Occipital lobe (tissue), 2 donors: ENCODE results near the gene CYP2A6. TPM values are rescaled to one million over a fixed set of nuclear protein-coding genes. Genes with fewer than 3 reads are reported as not detected.
A peak's percentile ranks its signal among the peaks of the same experiment; 100 is the strongest.
"Not testable (repeated sequence)": the region's sequence is repeated elsewhere in the genome, so short reads cannot be mapped to it uniquely, and the experiment has no call there.

Experiments used
- DNase-seq: peaks from one replicate; lab custom pipeline; 2025; lab: John Stamatoyannopoulos, UW
- total RNA-seq: library from RNA; depleted of rRNA; stranded (reverse); fragments of >200 nt; gene quantifications from one replicate; pipeline ENCODE4 v1.2.3, GENCODE V29; 2014

The CYP2A6 gene
- total RNA-seq, 1 donor from 2014 or later = not detected

DNA sequence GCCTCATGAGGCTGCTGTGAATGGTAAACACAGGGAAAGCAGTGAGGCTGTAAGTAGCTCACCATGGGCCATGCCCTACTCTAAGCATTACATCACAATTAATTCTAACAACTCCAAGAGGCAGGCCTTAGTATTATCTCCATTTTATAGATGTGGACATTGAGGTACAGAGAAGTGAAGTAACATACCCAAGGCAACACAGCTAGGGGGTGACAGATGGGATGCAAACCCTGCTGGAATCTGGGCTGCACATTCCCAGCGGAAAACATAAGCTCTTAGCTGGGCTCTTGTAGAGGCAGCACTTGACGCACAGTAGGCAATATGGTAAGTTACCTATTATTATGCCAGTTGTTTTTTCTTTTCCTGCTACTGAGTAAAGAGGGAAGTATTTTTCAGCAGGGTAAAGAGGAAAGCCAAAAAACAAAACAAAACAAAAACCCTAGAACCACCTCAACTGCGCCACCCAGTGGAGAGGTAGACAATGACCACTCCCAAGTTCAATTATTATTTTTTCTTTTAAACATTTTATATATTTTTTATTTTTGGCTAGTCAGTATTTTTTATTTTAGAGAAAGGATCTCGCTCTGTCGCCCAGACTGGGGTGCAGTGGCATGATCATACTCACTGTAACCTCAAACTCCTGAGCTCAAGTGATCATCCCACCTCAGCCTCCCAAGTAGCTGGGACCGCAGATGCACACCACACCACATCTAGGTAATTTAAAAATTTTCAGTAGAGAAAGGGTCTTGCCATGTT lies 30.6 kb downstream of the CYP2A6 start:
- DNase-seq = not testable (repeated sequence)

DNA sequence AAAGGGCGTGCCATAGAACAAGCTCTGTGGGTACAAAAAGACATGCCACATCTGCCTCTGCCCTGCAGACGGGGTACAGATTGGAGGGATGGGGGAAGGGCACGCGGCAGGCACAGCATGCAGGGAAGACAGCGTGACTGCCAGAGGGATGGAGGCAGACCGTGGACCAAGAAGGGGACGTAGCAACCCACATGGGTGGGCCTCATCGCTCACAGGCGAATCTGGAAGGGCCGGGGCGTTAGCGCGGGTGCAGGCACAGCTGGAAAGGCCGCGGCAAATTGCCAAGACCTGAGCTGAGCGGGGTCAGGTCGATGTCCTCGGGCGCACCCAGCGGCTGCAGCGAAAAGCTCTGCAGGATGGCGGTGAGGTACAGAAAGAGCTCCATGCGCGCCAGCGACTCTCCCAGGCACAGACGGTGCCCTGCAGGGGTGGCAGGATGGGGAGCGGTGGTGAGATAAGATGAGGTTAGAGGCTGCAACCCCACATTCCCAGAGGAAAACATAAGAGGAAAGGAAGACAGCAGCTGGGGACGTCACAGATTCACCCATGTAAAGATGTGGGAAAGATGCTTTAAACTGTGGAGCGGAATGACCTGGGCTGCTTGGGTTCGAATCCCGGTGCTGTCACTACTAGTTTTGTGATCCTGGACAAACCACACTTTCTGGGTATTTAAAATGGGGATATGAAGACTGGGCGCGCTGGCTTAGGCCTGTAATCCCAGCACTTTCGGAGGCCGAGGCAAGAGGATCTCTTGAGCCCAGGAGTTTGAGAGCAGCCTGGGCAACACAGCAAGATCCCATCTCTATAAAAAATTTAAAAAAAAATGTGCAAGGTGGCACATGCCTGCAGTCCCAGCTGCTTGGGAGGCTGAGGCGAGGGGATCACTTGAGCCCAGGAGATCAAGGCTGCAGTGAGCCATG lies 31.5 kb downstream of the CYP2A6 start:
- peak; percentile 28 for DNase-seq

- DNase-seq = no peak
Observed at GRCh38 chr19:40815223-40815622, 35.0 kb downstream of the CYP2A6 start.

DNA sequence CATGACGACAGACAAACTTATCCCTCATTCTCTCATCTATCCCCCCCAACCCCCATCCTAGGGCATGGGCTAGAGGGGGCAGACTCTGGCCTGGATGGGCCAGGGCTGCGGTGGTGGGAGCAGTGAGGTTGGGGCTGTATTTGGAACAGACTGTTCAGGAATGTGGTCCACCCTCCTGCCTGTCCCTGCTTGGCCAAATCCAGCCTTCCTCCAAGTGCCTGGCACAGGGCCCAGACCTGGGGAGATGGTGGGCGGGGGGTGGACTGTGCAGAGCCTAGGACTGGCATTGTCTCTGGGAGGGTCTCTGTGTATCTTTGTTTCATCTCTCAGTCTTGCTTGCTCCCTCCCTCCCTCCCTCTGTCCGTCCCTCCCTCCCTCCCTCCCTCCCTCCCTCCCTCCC lies 37.1 kb downstream of the CYP2A6 start:
- no peak for DNase-seq

GRCh38 chr19:40812571-40812970 lies 37.7 kb downstream of the CYP2A6 start:
- not testable (repeated sequence) for DNase-seq

DNA sequence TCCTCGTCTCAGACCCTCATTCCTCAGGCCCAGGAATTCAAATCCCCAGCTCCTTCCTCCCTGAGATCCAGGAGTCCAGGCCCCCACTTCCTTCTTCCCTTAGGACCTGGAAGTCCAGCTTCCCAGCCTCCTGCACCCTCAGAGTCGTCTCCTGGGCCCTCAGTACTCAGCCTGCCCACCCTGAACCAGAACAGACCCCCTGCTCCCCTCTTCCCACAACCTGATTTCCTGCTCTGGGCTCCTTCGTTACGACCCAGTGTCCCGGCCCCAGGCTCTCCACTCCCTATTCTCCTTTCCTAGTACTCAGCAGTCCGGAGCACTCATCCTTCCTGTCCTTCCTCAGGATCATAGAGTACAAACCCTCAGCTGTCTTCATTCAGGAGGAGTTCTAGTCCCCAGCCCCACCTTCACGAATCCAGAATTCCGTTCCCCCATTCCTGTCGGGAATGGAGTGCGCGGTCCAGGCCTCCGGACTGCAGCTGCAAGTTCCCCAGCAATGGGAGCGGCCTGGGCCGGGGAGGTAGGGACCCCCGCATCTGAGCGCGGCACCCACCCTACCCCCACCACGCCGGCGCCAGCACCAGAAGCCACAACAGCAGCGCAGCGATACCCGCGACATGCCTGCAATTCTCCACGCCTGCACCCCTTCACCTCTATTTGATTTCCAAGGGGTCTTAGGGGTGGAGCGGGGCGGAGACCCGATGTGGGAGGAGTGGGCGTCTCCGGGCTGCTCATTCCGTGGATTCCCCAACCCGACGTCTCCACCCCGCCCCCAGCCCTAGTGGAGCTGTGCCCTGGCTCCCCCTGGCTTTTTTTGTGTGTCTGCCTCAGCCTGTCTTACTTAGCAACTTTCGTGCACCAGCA lies 38.5 kb downstream of the CYP2A6 start:
- no peak for DNase-seq

DNA sequence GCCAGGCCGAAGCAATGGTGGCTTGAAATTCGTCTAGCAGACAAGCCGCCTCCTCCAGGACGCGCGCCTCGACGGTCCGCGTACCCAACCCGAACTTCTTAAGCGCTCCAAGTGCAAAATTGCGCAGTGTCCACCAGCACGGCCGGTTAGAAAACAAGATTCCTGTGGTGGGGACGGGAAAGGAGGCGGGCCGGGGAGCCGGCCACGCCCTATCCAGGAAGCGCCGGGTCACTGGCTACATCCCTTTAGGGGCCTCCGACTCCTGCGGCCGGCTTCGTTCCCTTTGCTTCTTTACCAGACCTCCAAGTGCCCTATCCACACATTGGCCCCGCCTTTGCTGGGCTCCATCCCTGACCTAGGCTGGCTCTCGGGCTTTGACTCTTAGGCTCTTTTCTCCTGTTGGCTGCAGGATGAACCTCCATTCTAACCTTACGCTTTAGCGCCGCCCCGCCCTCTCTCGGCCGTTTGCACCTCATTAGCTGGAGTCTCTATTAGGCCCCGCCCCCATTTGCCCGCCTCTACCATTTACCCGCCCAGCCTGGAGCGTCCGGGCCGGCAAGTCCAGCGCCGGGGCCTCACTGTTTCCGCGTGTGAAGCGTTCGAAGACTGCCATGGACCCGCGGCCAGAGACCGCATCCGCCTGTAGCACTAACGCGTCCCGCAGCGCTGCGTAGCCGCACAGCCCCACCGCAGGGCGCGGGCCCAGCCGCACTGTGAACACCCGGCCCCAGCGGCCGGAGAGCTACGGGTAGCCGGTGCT lies 39.4 kb downstream of the CYP2A6 start:
- peak; percentile 70 for DNase-seq

GRCh38 chr19:40810160-40810559 lies 40.1 kb downstream of the CYP2A6 start:
- no peak for DNase-seq

GRCh38 chr19:40809358-40810086 lies 40.7 kb downstream of the CYP2A6 start:
- no peak for DNase-seq

DNA sequence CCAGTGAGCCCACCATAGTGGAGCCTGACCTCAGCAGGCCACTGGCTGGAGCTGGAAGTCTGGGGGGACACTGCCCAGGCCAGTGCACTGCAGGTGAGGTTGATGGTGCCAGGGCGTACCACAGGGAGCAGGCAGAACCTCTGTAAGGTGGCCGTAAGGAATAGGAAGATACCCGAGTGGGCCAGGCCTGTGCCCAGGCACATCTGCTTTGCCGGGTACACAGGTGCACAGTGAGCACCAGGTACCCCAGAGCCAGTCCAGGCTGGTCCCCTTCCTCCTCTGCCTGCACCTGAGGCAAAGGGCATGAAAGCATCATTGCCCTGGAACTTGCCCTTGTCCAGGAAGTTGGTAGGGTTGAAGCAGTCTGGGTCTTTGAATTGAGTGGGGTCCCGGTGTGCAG lies 41.8 kb downstream of the CYP2A6 start:
- DNase-seq = no peak

GRCh38 chr19:40808021-40808325 lies 42.3 kb downstream of the CYP2A6 start:
- DNase-seq = no peak

DNA sequence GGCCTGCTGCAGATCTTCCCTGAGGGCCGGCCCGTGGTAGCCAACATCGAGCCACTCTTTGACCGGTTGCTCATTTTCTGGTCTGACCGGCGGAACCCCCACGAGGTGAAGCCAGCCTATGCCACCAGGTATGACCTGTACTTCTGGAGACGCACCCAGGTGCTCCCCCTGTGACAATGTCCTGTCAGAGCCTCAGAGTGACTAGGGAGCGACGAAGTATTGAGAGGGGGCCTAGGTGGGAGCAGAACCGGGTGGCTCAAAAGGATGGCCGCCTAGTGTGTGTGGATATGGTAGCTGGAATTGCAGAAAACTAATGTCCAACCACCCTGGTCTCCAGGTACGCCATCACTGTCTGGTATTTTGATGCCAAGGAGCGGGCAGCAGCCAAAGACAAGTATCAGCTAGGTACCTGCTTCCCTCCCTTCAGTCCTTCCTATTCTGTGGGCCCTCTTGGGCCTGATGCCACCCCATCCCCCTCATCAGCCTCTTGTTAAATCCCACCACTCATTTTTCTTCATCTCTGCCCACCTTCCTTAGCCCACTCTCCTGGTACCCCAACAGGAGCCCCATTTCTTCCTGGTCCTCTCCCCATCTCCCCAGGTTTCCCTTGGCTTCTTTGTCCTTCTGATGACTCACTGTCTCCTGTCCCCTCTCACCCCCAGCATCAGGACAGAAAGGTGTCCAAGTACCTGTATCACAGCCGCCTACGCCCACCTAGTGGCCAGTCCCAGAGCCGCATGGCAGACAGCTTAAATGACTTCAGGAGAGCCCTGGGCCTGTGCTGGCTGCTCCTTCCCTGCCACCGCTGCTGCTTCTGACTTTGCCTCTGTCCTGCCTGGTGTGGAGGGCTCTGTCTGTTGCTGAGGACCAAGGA lies 42.9 kb downstream of the CYP2A6 start:
- DNase-seq = no peak

- DNase-seq = peak; percentile 89
Observed at GRCh38 chr19:40806423-40807146, 43.7 kb downstream of the CYP2A6 start.

- no peak for DNase-seq
Observed at GRCh38 chr19:40805258-40805868, 44.9 kb downstream of the CYP2A6 start.

- no peak for DNase-seq
Observed at GRCh38 chr19:40804783-40805242, 45.4 kb downstream of the CYP2A6 start.

DNA sequence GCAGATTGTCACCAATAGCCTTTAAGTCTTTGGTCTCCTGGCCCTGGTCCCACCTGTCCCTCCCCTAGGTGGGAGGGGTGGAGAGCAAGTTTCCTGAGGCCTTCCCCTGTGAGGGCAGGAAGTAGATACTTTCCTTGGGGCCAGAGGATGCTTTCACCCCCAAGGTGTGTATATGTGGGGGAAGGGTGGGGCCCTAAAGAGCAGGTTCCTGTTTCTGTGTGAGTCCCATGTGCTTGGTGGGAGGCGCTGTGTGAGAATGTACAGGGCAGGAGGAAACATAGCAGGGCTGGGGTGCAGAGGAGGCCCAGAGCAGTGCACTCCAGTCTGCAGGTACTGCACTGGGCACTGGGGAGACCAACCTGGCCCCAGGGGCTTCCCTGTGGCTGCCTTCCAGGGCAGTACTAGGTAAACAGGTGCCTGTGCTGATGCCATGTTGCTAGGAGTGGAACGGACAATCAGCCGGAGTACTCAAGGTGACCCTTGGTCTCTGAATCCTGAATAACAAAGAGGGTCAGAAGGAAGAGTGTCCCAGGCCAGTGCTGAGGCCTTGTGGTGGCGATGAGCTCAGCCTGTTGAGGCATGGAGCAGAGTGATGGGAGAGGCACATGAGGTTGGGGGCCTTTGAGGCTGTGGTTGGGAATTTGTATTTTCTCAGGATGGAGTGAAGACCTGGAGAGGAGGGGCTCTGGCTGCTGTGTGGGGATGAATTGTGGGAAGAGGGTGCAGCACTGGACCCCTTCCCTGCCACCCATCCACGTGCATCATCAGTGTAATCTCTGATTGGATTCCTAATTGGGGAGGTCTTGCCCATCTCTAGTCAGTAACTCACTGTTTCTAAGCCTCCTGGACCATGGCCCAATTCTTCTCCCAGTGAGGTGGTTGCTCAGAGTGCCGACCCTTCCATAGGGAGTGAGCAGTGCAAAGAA lies 46.1 kb downstream of the CYP2A6 start:
- DNase-seq = no peak
